ENCODE results near the gene PDE4D. TPM values are rescaled to one million over a fixed set of nuclear protein-coding genes. Genes with fewer than 3 reads are reported as not detected.

Gene PDE4D
- total and polyA plus RNA-seq, 2 donors (not counting 3 experiments of a cell fraction or from before 2014, with no cell fraction given), result 34.5 to 51.2 TPM

- CTCF ChIA-PET, result no interaction called here
- DNase-seq (ENCODE audit: low read depth, low spot score) (no peak), FAIRE-seq (no peak)
- Histone ChIP-seq H3K4me2 (ENCODE audit: insufficient read depth, low read length) (no peak overlapping the region), H3K4me1 (ENCODE audit: control insufficient read depth, extremely low read depth, insufficient read depth, low read length) (no peaks in the 10 kb centered on the region), H4K20me1 (replicated peaks; ENCODE audit: control insufficient read depth, extremely low read depth, insufficient read depth, low read length) (no peaks in the 10 kb centered on the region), H3K27ac (ENCODE audit: insufficient read depth, low read depth, low read length) (no peak overlapping the region), H2AFZ (ENCODE audit: low read depth, low read length) (no peak overlapping the region), H3K4me3 (replicated peaks in 1 of 3; ENCODE audit: insufficient read depth in 1 of 3, low read depth in 1 of 3, low read length in 3 of 3) (no peak overlapping the region), H3K36me3 (ENCODE audit: control insufficient read depth in 2 of 2, extremely low read depth in 1 of 2, insufficient read depth in 2 of 2, low read length in 2 of 2) (no peaks in the 10 kb centered on the region), H3K79me2 (ENCODE audit: control insufficient read depth, insufficient read depth, low read length) (no peaks in the 10 kb centered on the region), H3K9ac (replicated peaks; ENCODE audit: extremely low read depth, insufficient read depth, low read length) (no peak overlapping the region), H3K27me3 (ENCODE audit: control insufficient read depth in 2 of 2, insufficient read depth in 2 of 2, low read length in 2 of 2) (peaks cover 3 to 7% of the 10 kb centered on the region in 2 experiments), H3K9me3 (replicated peaks; ENCODE audit: control insufficient read depth, insufficient read depth, low read length) (no peaks in the 10 kb centered on the region), H3K9me1 (replicated peaks; ENCODE audit: control insufficient read depth, extremely low read depth, insufficient read depth, low read length) (no peaks in the 10 kb centered on the region)
- POLR2A ChIA-PET, result no interaction called here
- no TSS peak for BruUV-seq (replicated peaks)
- no peak for TF ChIP-seq JUN (IDR thresholded peaks at IDR 0.05; ENCODE audit: borderline replicate concordance, insufficient read depth, insufficient read length, low read depth)
- TF ChIP-seq GATA2 (IDR thresholded peaks at IDR 0.05; ENCODE audit: insufficient read depth, insufficient read length, low read depth, low read length), result no peak
- no peak for TF ChIP-seq MYC (IDR thresholded peaks at IDR 0.05; ENCODE audit: low read depth, low read length)
- TF ChIP-seq EZH2 (IDR thresholded peaks at IDR 0.05; ENCODE audit: borderline replicate concordance, low read depth, low read length, severe bottlenecking), result no peak
- TF ChIP-seq CTCF (IDR thresholded peaks at IDR 0.05; ENCODE audit: extremely low read depth in 1 of 2, insufficient read depth in 1 of 2, low read depth in 1 of 2, low read length in 2 of 2), result no peak
- no peak for TF ChIP-seq POLR2AphosphoS5 (IDR thresholded peaks at IDR 0.05; ENCODE audit: insufficient read depth, low read depth, low read length)
- TF ChIP-seq POLR2A (IDR thresholded peaks at IDR 0.05; ENCODE audit: low read depth, low read length), result no peak
- TF ChIP-seq FOS (IDR thresholded peaks at IDR 0.05; ENCODE audit: borderline replicate concordance, insufficient read depth, low read length), result no peak
- no peak for TF ChIP-seq MAX (IDR thresholded peaks at IDR 0.05; ENCODE audit: insufficient read depth, insufficient read length)
- intact Hi-C loops (cut with micrococcal nuclease) (no loop called here), dilution Hi-C loops (cut with MboI; ENCODE audit: extremely low pct_ligation_motif_present, low sequenced_read_pairs) (no loop called here)
These were observed 28.8 kb downstream of the PDE4D start for GRCh38 chr5:59864718-59865117.

Data from endothelial cell of umbilical vein (primary cell).